PC-3 (cell line): ENCODE results near the gene LYRM4. TPM values are rescaled to one million over a fixed set of nuclear protein-coding genes. Genes with fewer than 3 reads are reported as not detected.

Experiments used
- ATAC-seq: fragments of 200-7000 bp; cut with Tn5 transposase; 2 replicates; pipeline ENCODE4 v1.9.1; 2020; ENCODE audit warnings: mild to moderate bottlenecking, moderate library complexity
- BruUV-seq: library from RNA; stranded (reverse); fragments of 400-500 nt; replicated peaks from 2 replicates; lab custom pipeline; 2021; lab: Mats Ljungman, UMichigan
- CTCF ChIA-PET: fragments of 300-600 bp; sonication (Branson Sonifier 250); formaldehyde crosslinking; loops from one replicate; lab custom pipeline; 2022; ENCODE audit warnings: antibody characterized with exemption; lab: Charles Lee
- POLR2A ChIA-PET: fragments of 300-600 bp; sonication (Branson Sonifier 250); formaldehyde crosslinking; loops from one replicate; lab custom pipeline; 2022; ENCODE audit warnings: antibody characterized with exemption; ENCODE audit not compliant: unreplicated experiment; lab: Charles Lee
- DNase-seq: peaks from one replicate; pipeline ENCODE4 v3.0.0-alpha.2; 2015
- H2AFZ ChIP-seq: fragments of 300-600 bp; sonication (generic); 2 replicates; pipeline ENCODE4 v1.6.0; 2016; ENCODE audit warnings: antibody characterized with exemption, low read length
- H3F3A ChIP-seq: fragments of 300-600 bp; sonication (generic); one replicate; pipeline ENCODE4 v1.6.0; 2017; ENCODE audit warnings: antibody characterized with exemption, low read length, control low read depth, mild to moderate bottlenecking; ENCODE audit not compliant: unreplicated experiment
- H3K27ac ChIP-seq: fragments of 300-600 bp; sonication (generic); 2 replicates; pipeline ENCODE4 v1.5.1; 2016; ENCODE audit warnings: mild to moderate bottlenecking, low read length
- H3K27me3 ChIP-seq: fragments of 300-600 bp; sonication (generic); 2 replicates; pipeline ENCODE4 v1.6.1; 2016; ENCODE audit warnings: low read length, mixed read lengths
- H3K36me3 ChIP-seq: fragments of 300-600 bp; sonication (generic); 2 replicates; pipeline ENCODE4 v1.6.1; 2016; ENCODE audit warnings: low read depth, mixed run types, low read length, mixed read lengths
- H3K4me1 ChIP-seq: fragments of 300-600 bp; sonication (generic); 2 replicates; pipeline ENCODE4 v1.5.1; 2016; ENCODE audit warnings: low read length; ENCODE audit not compliant: insufficient read depth
- H3K4me2 ChIP-seq: fragments of 300-600 bp; sonication (generic); 2 replicates; pipeline ENCODE4 v1.6.0; 2016; ENCODE audit warnings: low read length
- H3K4me3 ChIP-seq: fragments of 300-600 bp; sonication (generic); 2 replicates; pipeline ENCODE4 v1.5.1; 2016; ENCODE audit warnings: mild to moderate bottlenecking, low read length, mixed read lengths
- H3K79me2 ChIP-seq: fragments of 300-600 bp; sonication (generic); 2 replicates; pipeline ENCODE4 v1.6.1; 2017; ENCODE audit warnings: low read length, mixed read lengths
- H3K9ac ChIP-seq: fragments of 300-600 bp; sonication (generic); 2 replicates; pipeline ENCODE4 v1.6.0; 2016; ENCODE audit warnings: mild to moderate bottlenecking, low read length
- H3K9me2 ChIP-seq: fragments of 300-600 bp; sonication (generic); replicated peaks from 2 replicates; pipeline ENCODE4 v1.6.1; 2016; ENCODE audit warnings: mixed run types, low read length, mixed read lengths
- H3K9me3 ChIP-seq: fragments of 300-600 bp; sonication (generic); 2 replicates; pipeline ENCODE4 v1.6.1; 2016; ENCODE audit warnings: low read length, mixed read lengths
- H4K20me1 ChIP-seq: fragments of 300-600 bp; sonication (generic); 2 replicates; pipeline ENCODE4 v1.6.1; 2016; ENCODE audit warnings: low read length, mixed read lengths
- CTCF ChIP-seq: fragments of 300-600 bp; sonication (generic); conservative IDR thresholded peaks from 2 replicates; pipeline ENCODE4 v1.5.1; 2017; ENCODE audit warnings: antibody characterized with exemption, low read depth, mild to moderate bottlenecking, low read length
- EZH2 ChIP-seq: fragments of 300-600 bp; sonication (generic); IDR thresholded peaks from one replicate; pipeline ENCODE4 v1.6.1; 2017; ENCODE audit warnings: antibody characterized with exemption, mild to moderate bottlenecking, low read length; ENCODE audit not compliant: unreplicated experiment
- EZH2phosphoT487 ChIP-seq: fragments of 300-600 bp; sonication (generic); IDR thresholded peaks from 2 replicates; pipeline ENCODE4 v1.6.1; 2018; ENCODE audit warnings: mild to moderate bottlenecking, antibody characterized with exemption, low read length, borderline replicate concordance
- intact Hi-C: fragments of 100-400 bp; cut with micrococcal nuclease; formaldehyde crosslinking; loops from 2 replicates; pipeline ENCODE4 v1.9.0; 2023
- total RNA-seq: library from RNA; depleted of rRNA; stranded (reverse); fragments of >200 nt; gene quantifications from 2 replicates; pipeline ENCODE4 v1.2.3, GENCODE V29; 2014

LYRM4 gene
- total RNA-seq, 1 experiment from 2014 or later = 27.7 TPM

- ChIA-PET CTCF (no interaction called here), POLR2A (no interaction called here)
- no peak overlapping the region for H3K27ac ChIP-seq
- H3K4me2 ChIP-seq = no peak overlapping the region
- ATAC-seq (no peak), DNase-seq (no peak)
- intact Hi-C loops = no loop called here
- H3K4me3 ChIP-seq = no peak overlapping the region
- no peaks in the 10 kb centered on the region for H3K79me2 ChIP-seq
- H3K9me3 ChIP-seq = no peaks in the 10 kb centered on the region
- no peaks in the 10 kb centered on the region for H3K27me3 ChIP-seq
- H3F3A ChIP-seq = no peaks in the 10 kb centered on the region
- H3K36me3 ChIP-seq = no peaks in the 10 kb centered on the region
- TF ChIP-seq CTCF (no peak), EZH2 (no peak), EZH2phosphoT487 (no peak)
- BruUV-seq = no TSS peak
- no peaks in the 10 kb centered on the region for H3K9me2 ChIP-seq
- H4K20me1 ChIP-seq = no peaks in the 10 kb centered on the region
- H3K4me1 ChIP-seq = peaks cover 10% of the 10 kb centered on the region
- no peak overlapping the region for H2AFZ ChIP-seq
- no peak overlapping the region for H3K9ac ChIP-seq
Observed at GRCh38 chr6:5076931-5077330, 183.8 kb downstream of the LYRM4 start.

- BruUV-seq = no TSS peak
- ChIA-PET CTCF (interaction anchor here (0.6 kb wide), 1 partner anchor 1549 kb away, joined by 5 read pairs; no protein-coding TSS in a partner anchor), POLR2A (no interaction called here)
- H3K27me3 ChIP-seq = no peaks in the 10 kb centered on the region
- TF ChIP-seq EZH2phosphoT487 = no peak
- no peak for TF ChIP-seq EZH2
- TF ChIP-seq CTCF = no peak
- H4K20me1 ChIP-seq = no peaks in the 10 kb centered on the region
- H3K27ac ChIP-seq = no peak overlapping the region
- no peaks in the 10 kb centered on the region for H3K9me3 ChIP-seq
- no peaks in the 10 kb centered on the region for H3K36me3 ChIP-seq
- ATAC-seq = no peak
- H3K79me2 ChIP-seq = no peaks in the 10 kb centered on the region
- H3K4me2 ChIP-seq = no peak overlapping the region
- no peak overlapping the region for H3K9ac ChIP-seq
- H2AFZ ChIP-seq = no peak overlapping the region
- H3F3A ChIP-seq = no peaks in the 10 kb centered on the region
- no peaks in the 10 kb centered on the region for H3K9me2 ChIP-seq
- no peaks in the 10 kb centered on the region for H3K4me1 ChIP-seq
- DNase-seq = no peak
- intact Hi-C loops = no loop called here
- H3K4me3 ChIP-seq = no peak overlapping the region
Observed at GRCh38 chr6:5073992-5074391, 186.8 kb downstream of the LYRM4 start.

GRCh38 chr6:5072440-5072839 lies 188.3 kb downstream of the LYRM4 start:
- ChIA-PET CTCF (no interaction called here), POLR2A (no interaction called here)
- Histone ChIP-seq H3K9me3 (no peaks in the 10 kb centered on the region), H3K9ac (no peak overlapping the region), H3K79me2 (no peaks in the 10 kb centered on the region), H4K20me1 (no peaks in the 10 kb centered on the region), H3K27ac (no peak overlapping the region), H3K4me1 (no peaks in the 10 kb centered on the region), H3K4me3 (no peak overlapping the region), H3K27me3 (no peaks in the 10 kb centered on the region), H2AFZ (no peak overlapping the region), H3K9me2 (no peaks in the 10 kb centered on the region), H3F3A (no peaks in the 10 kb centered on the region), H3K36me3 (no peaks in the 10 kb centered on the region), H3K4me2 (no peak overlapping the region)
- DNase-seq = no peak
- no peak for ATAC-seq
- TF ChIP-seq CTCF = no peak
- intact Hi-C loops = no loop called here
- BruUV-seq = no TSS peak
